Neural cell (in vitro differentiated cells): Measurements from ENCODE around the gene ZBTB6. TPM values are rescaled to one million over a fixed set of nuclear protein-coding genes. Genes with fewer than 3 reads are reported as not detected.

Experiments
- H2AFZ ChIP-seq: fragments of 200-600, 300-800 bp; sonication (generic), shearing (Covaris generic); 2 replicates; pipeline ENCODE4 v1.6.0; 2014; ENCODE audit warnings: low read depth, mild to moderate bottlenecking, antibody characterized with exemption, low read length, moderate library complexity
- H3F3A ChIP-seq: fragments of 200-600 bp; shearing (Covaris generic); 2 replicates; pipeline ENCODE4 v1.6.1; 2016; ENCODE audit warnings: mild to moderate bottlenecking, moderate library complexity, mixed read lengths, antibody characterized with exemption, low read length; ENCODE audit not compliant: insufficient read depth, poor library complexity, severe bottlenecking
- H3K27ac ChIP-seq: fragments of 200-600, 300-800 bp; sonication (generic), shearing (Covaris generic); 2 replicates; pipeline ENCODE4 v1.5.1; 2014; ENCODE audit warnings: mild to moderate bottlenecking, low read length, moderate library complexity
- H3K27me3 ChIP-seq: fragments of 300-800, 200-600 bp; sonication (generic), shearing (Covaris generic); 2 replicates; pipeline ENCODE4 v1.6.0; 2014; ENCODE audit warnings: mild to moderate bottlenecking, low read depth, low read length, moderate library complexity; ENCODE audit not compliant: insufficient read depth
- H3K36me3 ChIP-seq: fragments of 300-800, 200-600 bp; sonication (generic), shearing (Covaris generic); 2 replicates; pipeline ENCODE4 v1.5.1; 2014; ENCODE audit warnings: mild to moderate bottlenecking, antibody characterized with exemption, low read length, moderate library complexity; ENCODE audit not compliant: insufficient read depth
- H3K4me2 ChIP-seq: fragments of 300-800, 200-600 bp; sonication (generic), shearing (Covaris generic); 2 replicates; pipeline ENCODE4 v1.6.0; 2014; ENCODE audit warnings: mild to moderate bottlenecking, low read length
- H3K4me3 ChIP-seq: fragments of 300-800, 200-600 bp; sonication (generic), shearing (Covaris generic); 2 replicates; pipeline ENCODE4 v1.5.1; 2014; ENCODE audit warnings: mild to moderate bottlenecking, low read length, moderate library complexity
- H3K79me2 ChIP-seq: fragments of 200-600 bp; shearing (Covaris generic); replicated peaks from 2 replicates; pipeline ENCODE4 v1.6.0; 2014; ENCODE audit warnings: mild to moderate bottlenecking, low read length, moderate library complexity; ENCODE audit not compliant: insufficient read depth
- H3K9ac ChIP-seq: fragments of 300-800, 200-600 bp; sonication (generic), shearing (Covaris generic); 2 replicates; pipeline ENCODE4 v1.6.1; 2016; ENCODE audit warnings: mild to moderate bottlenecking, low read length, mixed read lengths
- H3K9me2 ChIP-seq: fragments of 200-600 bp; shearing (Covaris generic); 2 replicates; pipeline ENCODE4 v1.6.1; 2016; ENCODE audit warnings: mild to moderate bottlenecking, low read length, mixed read lengths; ENCODE audit not compliant: insufficient read depth
- H3K9me3 ChIP-seq: fragments of 200-600, 300-800 bp; sonication (generic), shearing (Covaris generic); 2 replicates; pipeline ENCODE4 v1.6.1; 2016; ENCODE audit warnings: mild to moderate bottlenecking, mixed run types, low read length, moderate library complexity, mixed read lengths
- H4K20me1 ChIP-seq: fragments of 200-600 bp; shearing (Covaris generic); 2 replicates; pipeline ENCODE4 v1.6.1; 2016; ENCODE audit warnings: mild to moderate bottlenecking, mixed run types; ENCODE audit not compliant: insufficient read depth
- CTCF ChIP-seq: fragments of 450-650 bp; IDR thresholded peaks from 2 replicates; pipeline ENCODE4 v1.5.1; 2014; ENCODE audit warnings: antibody characterized with exemption, mild to moderate bottlenecking, moderate library complexity; ENCODE audit not compliant: poor library complexity, severe bottlenecking
- EP300 ChIP-seq: fragments of 450-650 bp; conservative IDR thresholded peaks from 2 replicates; pipeline ENCODE4 v1.6.1; 2014; ENCODE audit warnings: antibody characterized with exemption, mild to moderate bottlenecking, moderate library complexity; ENCODE audit not compliant: poor library complexity, severe bottlenecking
- EZH2 ChIP-seq: fragments of 200-600, 300-800 bp; shearing (Covaris generic), sonication (generic); IDR thresholded peaks from 2 replicates; pipeline ENCODE4 v1.6.1; 2014; ENCODE audit warnings: antibody characterized with exemption, low read length, borderline replicate concordance, mild to moderate bottlenecking; ENCODE audit not compliant: insufficient read depth, poor library complexity, severe bottlenecking
- MXI1 ChIP-seq: fragments of 450-650 bp; conservative IDR thresholded peaks from 2 replicates; pipeline ENCODE4 v1.6.1; 2014; ENCODE audit warnings: antibody characterized with exemption, mild to moderate bottlenecking; ENCODE audit not compliant: poor library complexity, severe bottlenecking
- POLR2AphosphoS5 ChIP-seq: IDR thresholded peaks from 2 replicates; pipeline ENCODE4 v1.6.1; 2012
- RAD21 ChIP-seq: fragments of 450-650 bp; conservative IDR thresholded peaks from 2 replicates; pipeline ENCODE4 v1.6.1; 2014; ENCODE audit warnings: antibody characterized with exemption, mild to moderate bottlenecking, moderate library complexity
- REST ChIP-seq: IDR thresholded peaks from 2 replicates; pipeline ENCODE4 v1.6.1; 2012; ENCODE audit warnings: borderline replicate concordance
- SMC3 ChIP-seq: fragments of 450-650 bp; conservative IDR thresholded peaks from 2 replicates; pipeline ENCODE4 v1.6.1; 2014; ENCODE audit warnings: antibody characterized with exemption, mild to moderate bottlenecking, moderate library complexity; ENCODE audit not compliant: poor library complexity
- TAF1 ChIP-seq: IDR thresholded peaks from 2 replicates; pipeline ENCODE4 v1.6.1; 2012; ENCODE audit warnings: low read depth
- polyA plus RNA-seq: library from polyadenylated mRNA; depleted of rRNA; stranded (reverse); fragments of >200 nt; gene quantifications from 2 replicates; pipeline ENCODE4 v1.2.3, GENCODE V29; 2014

Gene ZBTB6
- polyA plus RNA-seq, 1 donor from 2014 or later = 20.1 TPM

DNA sequence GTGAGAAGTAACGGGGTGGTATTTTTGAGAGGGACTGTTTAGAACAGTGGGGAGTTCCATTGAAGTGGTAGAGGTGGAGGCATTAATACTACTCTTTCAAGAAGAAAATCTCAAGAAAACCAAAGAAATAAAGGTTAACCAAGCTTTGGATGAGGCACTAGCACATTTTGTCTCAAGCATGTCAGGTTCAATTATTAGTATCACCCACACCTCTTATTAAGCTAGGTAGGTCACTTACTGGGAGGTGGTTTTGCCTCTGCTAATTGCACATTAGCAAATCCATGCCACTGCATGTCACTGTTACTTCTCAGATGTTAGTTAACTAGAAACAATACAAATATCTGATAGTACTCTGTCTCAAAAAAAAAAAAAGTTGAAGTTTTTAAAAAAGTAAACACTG lies 37.9 kb upstream of the ZBTB6 start:
- H4K20me1 ChIP-seq = no peaks in the 10 kb centered on the region
- no peak overlapping the region for H3K4me2 ChIP-seq
- H3K27me3 ChIP-seq = no peaks in the 10 kb centered on the region
- no peak overlapping the region for H3K9ac ChIP-seq
- H3K27ac ChIP-seq = no peak overlapping the region
- no peaks in the 10 kb centered on the region for H3K9me3 ChIP-seq
- TF ChIP-seq RAD21 (no peak), CTCF (no peak), EZH2 (no peak), MXI1 (no peak)
- peaks cover 88% of the 10 kb centered on the region for H3K79me2 ChIP-seq
- no peaks in the 10 kb centered on the region for H3K36me3 ChIP-seq
- no peaks in the 10 kb centered on the region for H3K9me2 ChIP-seq
- no peak overlapping the region for H2AFZ ChIP-seq
- H3K4me3 ChIP-seq = no peak overlapping the region
- H3F3A ChIP-seq = no peaks in the 10 kb centered on the region

DNA sequence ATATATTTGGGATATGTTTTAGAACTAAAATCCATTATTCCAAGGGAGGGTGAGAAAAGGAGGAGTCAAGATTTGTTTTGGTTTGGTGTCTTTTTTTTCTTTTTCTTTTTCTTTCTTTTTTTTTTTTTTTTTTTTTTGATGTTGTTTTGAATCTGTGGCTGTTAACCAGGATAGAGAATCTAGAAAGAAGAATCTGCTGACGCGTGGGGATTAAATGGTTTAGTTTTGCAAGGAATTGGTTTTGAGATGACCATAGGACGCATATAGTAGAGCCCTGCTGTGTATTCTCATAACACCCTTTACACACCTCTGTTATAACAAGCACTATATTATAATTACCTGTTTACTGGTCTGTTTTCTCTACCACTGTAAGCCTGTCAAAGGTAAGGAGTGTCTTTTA lies 37.1 kb upstream of the ZBTB6 start:
- no peaks in the 10 kb centered on the region for H3F3A ChIP-seq
- TF ChIP-seq SMC3 (no peak), TAF1 (no peak), CTCF (no peak), REST (no peak), EZH2 (no peak), POLR2AphosphoS5 (no peak), RAD21 (no peak), MXI1 (no peak), EP300 (no peak)
- no peak overlapping the region for H3K27ac ChIP-seq
- H3K4me2 ChIP-seq = no peak overlapping the region
- H3K79me2 ChIP-seq = peaks cover 88% of the 10 kb centered on the region
- no peaks in the 10 kb centered on the region for H3K27me3 ChIP-seq
- H3K9me3 ChIP-seq = no peaks in the 10 kb centered on the region
- no peak overlapping the region for H2AFZ ChIP-seq
- no peak overlapping the region for H3K9ac ChIP-seq
- no peaks in the 10 kb centered on the region for H3K9me2 ChIP-seq
- no peaks in the 10 kb centered on the region for H4K20me1 ChIP-seq
- no peak overlapping the region for H3K4me3 ChIP-seq
- no peaks in the 10 kb centered on the region for H3K36me3 ChIP-seq
